Esophagus muscularis mucosa (tissue), 4 donors: ENCODE data around the gene RBM20. TPM values are rescaled to one million over a fixed set of nuclear protein-coding genes. Genes with fewer than 3 reads are reported as not detected.
A peak's percentile ranks its signal among the peaks of the same experiment; 100 is the strongest.

Experiments used
- DNase-seq: peaks from one replicate; pipeline ENCODE4 v3.0.0-alpha.2; 2017; ENCODE audit errors: extremely low spot score
- H3K27ac ChIP-seq, 4 donors: fragments of 200-600 bp; sonication (generic); replicated peaks in 1 of 4; 1 replicate in 3 of 4; 2 replicates in 1 of 4; pipeline ENCODE4 v1.5.1; 2016 to 2019; ENCODE audit warnings: mild to moderate bottlenecking in 1 of 4
- H3K27me3 ChIP-seq, 4 donors: fragments of 200-600 bp; sonication (generic); one replicate each; pipeline versions ENCODE4 v1.5.1 to v1.6.0; 2016 to 2019
- H3K36me3 ChIP-seq, 4 donors: fragments of 200-600 bp; sonication (generic); one replicate each; pipeline ENCODE4 v1.5.1; 2016 to 2019
- H3K4me1 ChIP-seq, 4 donors: fragments of 200-600 bp; sonication (generic); one replicate each; pipeline ENCODE4 v1.5.1; 2016 to 2019
- H3K4me3 ChIP-seq, 4 donors: fragments of 200-600 bp; sonication (generic); 1 replicate in 2 of 4; 2 replicates in 2 of 4; pipeline ENCODE4 v1.5.1; 2016 to 2019; ENCODE audit warnings: mild to moderate bottlenecking in 4 of 4, moderate library complexity in 1 of 4
- H3K9me3 ChIP-seq, 4 donors: fragments of 200-600 bp; sonication (generic); 1 replicate in 3 of 4; 2 replicates in 1 of 4; pipeline ENCODE4 v1.5.1; 2016 to 2019
- EP300 ChIP-seq: sonication (generic); formaldehyde crosslinking; IDR thresholded peaks from one replicate; pipeline ENCODE4 v1.6.1; 2017; ENCODE audit warnings: antibody characterized with exemption
- POLR2A ChIP-seq: fragments of 450-650 bp; IDR thresholded peaks from one replicate; pipeline ENCODE4 v1.6.1; 2017; ENCODE audit warnings: antibody characterized with exemption, moderate library complexity, mild to moderate bottlenecking, low read depth
- POLR2AphosphoS5 ChIP-seq, 2 donors: sonication (generic); formaldehyde crosslinking; IDR thresholded peaks; one replicate each; pipeline ENCODE4 v1.6.1; 2017; ENCODE audit warnings: antibody characterized with exemption in 2 of 2
- WGBS: methylation state at CpG from one replicate; pipeline ENCODE4 v1.1.5; 2018; 5-methylcytosine and 5-hydroxymethylcytosine counted together
- intact Hi-C: fragments of 100-400 bp; cut with DNase I; formaldehyde crosslinking; loops from one replicate; pipeline ENCODE4 v1.15.1; 2023
- total RNA-seq, 4 donors: library from RNA; depleted of rRNA; stranded (reverse); fragments of >200 nt; gene quantifications; one replicate each; pipeline versions ENCODE4 v1.1.0 to v1.2.1, GENCODE V29; 2016
- TF ChIP-seq, protein P1 (sequence below), 3 experiments: fragments of 200-600 bp in 2 of 3; fragments of 450-650 bp in 1 of 3; sonication (generic) in 2 of 3; IDR thresholded peaks; one replicate each; pipeline ENCODE4 v1.5.1; 2017 to 2019; ENCODE audit warnings: antibody characterized with exemption in 3 of 3, mild to moderate bottlenecking in 2 of 3, moderate library complexity in 1 of 3

The RBM20 gene
- total RNA-seq, 4 donors from 2014 or later: 5.3 to 7.7 (median 5.8) TPM

DNA sequence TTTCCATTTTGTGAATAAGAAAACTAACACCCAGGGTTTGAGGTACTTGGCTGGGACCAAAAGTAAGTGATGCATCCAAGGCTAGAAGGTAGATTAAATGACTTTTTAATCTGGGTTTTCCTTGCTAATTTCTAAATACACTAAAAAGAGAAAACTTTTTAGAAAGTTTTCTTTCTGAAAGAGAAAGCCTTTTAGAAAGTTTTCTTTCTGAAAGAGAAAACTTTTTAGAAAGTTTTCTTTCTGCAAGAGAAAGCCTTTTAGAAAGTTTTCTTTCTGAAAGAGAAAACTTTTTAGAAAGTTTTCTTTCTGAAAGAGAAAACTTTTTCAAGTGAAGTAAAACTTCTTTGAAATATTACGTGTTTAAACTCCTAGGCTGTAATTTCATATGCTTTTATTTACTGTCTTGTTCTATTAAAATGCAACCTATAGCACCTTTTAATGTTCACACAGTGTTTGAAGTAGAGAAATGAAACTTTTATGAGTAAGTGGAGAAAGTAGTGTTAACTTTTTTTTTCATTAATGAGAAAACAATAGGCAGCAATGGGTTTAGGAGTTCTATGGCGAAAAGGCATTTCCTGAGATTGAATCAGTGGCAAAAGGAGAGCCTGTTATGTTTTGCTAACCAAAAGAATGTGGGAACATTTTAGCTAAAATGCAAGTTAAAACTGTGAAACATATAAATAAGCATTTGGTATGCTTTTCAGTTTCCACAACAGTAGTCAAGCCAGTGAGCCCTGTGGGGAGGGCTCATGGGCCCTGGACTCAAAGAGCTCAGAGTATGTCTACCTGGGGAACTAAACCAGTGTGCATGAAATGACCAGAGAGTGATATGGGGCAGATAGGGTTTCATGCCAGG is 103.7 kb downstream of the RBM20 start:
- Histone ChIP-seq H3K27ac (peak overlapping the region in 1 of 4 donors; percentile 32), H3K36me3 (no peaks in the 10 kb centered on the region), H3K4me3 (no peak overlapping the region), H3K4me1 (peaks cover 6 to 28% (median 14%) of the 10 kb centered on the region in 4 donors), H3K27me3 (no peaks in the 10 kb centered on the region), H3K9me3 (peaks cover 0 to 8% (median 3%) of the 10 kb centered on the region in 4 donors)
- intact Hi-C loops: loop anchor here (10.0 kb wide), 1 partner anchor 57 kb away; no protein-coding TSS in a partner anchor
- TF ChIP-seq EP300 (no peak), POLR2A (no peak), POLR2AphosphoS5 (IDR thresholded peaks at IDR 0.05) (no peak)
- TF ChIP-seq, protein P1, sequence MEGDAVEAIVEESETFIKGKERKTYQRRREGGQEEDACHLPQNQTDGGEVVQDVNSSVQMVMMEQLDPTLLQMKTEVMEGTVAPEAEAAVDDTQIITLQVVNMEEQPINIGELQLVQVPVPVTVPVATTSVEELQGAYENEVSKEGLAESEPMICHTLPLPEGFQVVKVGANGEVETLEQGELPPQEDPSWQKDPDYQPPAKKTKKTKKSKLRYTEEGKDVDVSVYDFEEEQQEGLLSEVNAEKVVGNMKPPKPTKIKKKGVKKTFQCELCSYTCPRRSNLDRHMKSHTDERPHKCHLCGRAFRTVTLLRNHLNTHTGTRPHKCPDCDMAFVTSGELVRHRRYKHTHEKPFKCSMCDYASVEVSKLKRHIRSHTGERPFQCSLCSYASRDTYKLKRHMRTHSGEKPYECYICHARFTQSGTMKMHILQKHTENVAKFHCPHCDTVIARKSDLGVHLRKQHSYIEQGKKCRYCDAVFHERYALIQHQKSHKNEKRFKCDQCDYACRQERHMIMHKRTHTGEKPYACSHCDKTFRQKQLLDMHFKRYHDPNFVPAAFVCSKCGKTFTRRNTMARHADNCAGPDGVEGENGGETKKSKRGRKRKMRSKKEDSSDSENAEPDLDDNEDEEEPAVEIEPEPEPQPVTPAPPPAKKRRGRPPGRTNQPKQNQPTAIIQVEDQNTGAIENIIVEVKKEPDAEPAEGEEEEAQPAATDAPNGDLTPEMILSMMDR (IDR thresholded peaks at IDR 0.05): no peak
- DNase-seq: no peak
- WGBS: 82% methylated on average over 2 of the region's 2 CpGs

- H3K27me3 ChIP-seq: no peaks in the 10 kb centered on the region
- no peak overlapping the region for H3K27ac ChIP-seq
- intact Hi-C loops: loop anchor here (10.0 kb wide), 1 partner anchor 56 kb away; no protein-coding TSS in a partner anchor
- no peaks in the 10 kb centered on the region for H3K36me3 ChIP-seq
- DNase-seq: no peak
- H3K4me1 ChIP-seq: peaks cover 6 to 27% (median 14%) of the 10 kb centered on the region in 4 donors
- 94% methylated on average over 3 of the region's 3 CpGs for WGBS
- H3K4me3 ChIP-seq: no peak overlapping the region
- no peak for TF ChIP-seq EP300
- TF ChIP-seq POLR2AphosphoS5 (IDR thresholded peaks at IDR 0.05): no peak
- TF ChIP-seq, protein P1 (IDR thresholded peaks at IDR 0.05): no peak
- no peak for TF ChIP-seq POLR2A
- peaks cover 0 to 8% (median 3%) of the 10 kb centered on the region in 4 donors for H3K9me3 ChIP-seq
Observed at GRCh38 chr10:110748970-110749369, 104.8 kb downstream of the RBM20 start.

- Histone ChIP-seq H3K27ac (no peak overlapping the region), H3K36me3 (no peaks in the 10 kb centered on the region), H3K27me3 (no peaks in the 10 kb centered on the region), H3K9me3 (peaks cover 0 to 8% (median 3%) of the 10 kb centered on the region in 4 donors), H3K4me1 (peaks cover 6 to 27% (median 14%) of the 10 kb centered on the region in 4 donors), H3K4me3 (no peak overlapping the region)
- 100% methylated on average over 2 of the region's 2 CpGs for WGBS
- intact Hi-C loops: no loop called here
- DNase-seq: no peak
- no peak for TF ChIP-seq POLR2A
- TF ChIP-seq EP300: no peak
- TF ChIP-seq POLR2AphosphoS5 (IDR thresholded peaks at IDR 0.05): no peak
- TF ChIP-seq, protein P1 (IDR thresholded peaks at IDR 0.05): no peak
Observed at GRCh38 chr10:110750931-110751330, 106.8 kb downstream of the RBM20 start.

DNA sequence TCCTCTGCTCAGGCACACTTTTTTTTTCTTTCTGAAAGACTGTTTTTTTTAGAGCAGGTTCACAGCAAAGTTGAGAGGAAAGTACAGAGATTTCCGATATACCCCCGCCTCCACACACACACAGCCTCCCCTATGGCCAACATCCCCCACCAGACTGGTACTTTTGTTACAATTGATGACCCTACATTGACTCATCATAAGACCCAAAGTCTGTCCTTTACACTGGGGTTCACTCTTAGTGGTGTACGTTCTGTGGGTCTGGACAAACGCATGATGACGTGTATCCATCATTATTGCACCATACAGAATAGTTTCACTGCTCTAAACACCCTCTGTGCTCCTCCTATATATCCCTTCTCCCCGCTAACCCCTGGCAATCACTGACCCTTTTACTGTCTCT is 107.7 kb downstream of the RBM20 start:
- Histone ChIP-seq H3K27ac (no peak overlapping the region), H3K4me1 (peaks cover under 1 to 31% (median 7%) of the 10 kb centered on the region in 4 donors), H3K27me3 (no peaks in the 10 kb centered on the region), H3K36me3 (no peaks in the 10 kb centered on the region), H3K4me3 (no peak overlapping the region), H3K9me3 (peaks cover 0 to 8% (median 3%) of the 10 kb centered on the region in 4 donors)
- WGBS: 94% methylated on average over 6 of the region's 6 CpGs
- intact Hi-C loops: no loop called here
- TF ChIP-seq POLR2A (no peak), EP300 (no peak), POLR2AphosphoS5 (IDR thresholded peaks at IDR 0.05) (no peak)
- TF ChIP-seq, protein P1 (IDR thresholded peaks at IDR 0.05): no peak
- DNase-seq: no peak
